Mucosa of descending colon (tissue), 3 donors: Measurements from ENCODE around the gene ACOT13. TPM values are rescaled to one million over a fixed set of nuclear protein-coding genes. Genes with fewer than 3 reads are reported as not detected.
"Not testable (repeated sequence)": the region's sequence is repeated elsewhere in the genome, so short reads cannot be mapped to it uniquely, and the experiment has no call there.

Experiments used
- ATAC-seq: fragments of 200-7000 bp; cut with Tn5 transposase; one replicate; pipeline ENCODE4 v1.9.1; 2020; ENCODE audit warnings: mild to moderate bottlenecking, moderate library complexity
- DNase-seq, 3 donors: peaks; one replicate each; pipeline ENCODE4 v3.0.0-alpha.2; 2020
- H3K36me3 ChIP-seq: fragments of 200-600 bp; one replicate; pipeline ENCODE4 v1.8.0; 2021; ENCODE audit warnings: low read depth, mild to moderate bottlenecking
- H3K4me1 ChIP-seq: fragments of 200-600 bp; one replicate; pipeline ENCODE4 v1.8.0; 2021; ENCODE audit warnings: low read depth, mild to moderate bottlenecking
- H3K4me3 ChIP-seq: fragments of 200-600 bp; one replicate; pipeline ENCODE4 v1.8.0; 2021; ENCODE audit warnings: mild to moderate bottlenecking
- H3K9me3 ChIP-seq: fragments of 200-600 bp; one replicate; pipeline ENCODE4 v1.8.0; 2021; ENCODE audit warnings: mild to moderate bottlenecking
- intact Hi-C, 2 donors: fragments of 100-400 bp; cut with DNase I in 1 of 2; cut with micrococcal nuclease in 1 of 2; formaldehyde crosslinking; loops; one replicate each; pipeline versions ENCODE4 v1.11.0 to v1.11.1; 2022; cut with DNase I, micrococcal nuclease
- total RNA-seq, 3 donors: library from RNA; stranded (reverse); fragmentation: NEBNext Ultra II Directional in 2 of 3; extraction: Animal tissue kit (Norgen Biotek cat#: 25700) in 2 of 3; gene quantifications; one replicate each; pipeline versions ENCODE4 v1.2.1 to v1.2.4, GENCODE V29; 2021 to 2023
- TF ChIP-seq, protein P1 (sequence below): fragments of 200-600 bp; IDR thresholded peaks from one replicate; pipeline ENCODE4 v1.8.0; 2022; ENCODE audit warnings: antibody characterized with exemption, mild to moderate bottlenecking
- donor health status: DM: no; HTN: no; CAD: no; lungs with moderate emphysema.
- donor health status: DM: no; HTN: no; CAD: no.
- donor health status: DM: no; HTN: yes; CAD: no.

The ACOT13 gene
- total RNA-seq, 3 donors from 2014 or later = 28.2 to 57.0 (median 35.3) TPM

DNA sequence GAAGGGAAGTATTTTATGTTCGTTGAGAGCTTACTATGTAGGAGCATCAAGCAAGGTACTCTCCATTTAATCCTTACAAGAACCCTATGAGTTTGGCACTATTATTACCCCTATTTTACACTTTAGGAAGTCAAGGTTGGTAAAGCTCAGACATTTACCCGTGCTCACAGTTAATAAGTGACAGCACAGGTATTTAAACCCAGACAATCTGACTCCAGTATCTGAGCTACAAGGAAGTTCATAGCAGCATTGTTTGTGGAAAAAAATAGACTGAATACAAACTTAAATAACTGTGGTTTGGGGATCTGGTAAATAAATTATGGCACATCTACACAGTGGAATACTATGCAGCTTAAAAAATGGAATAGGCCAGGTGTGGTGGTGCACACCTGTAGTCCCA lies 86.7 kb downstream of the ACOT13 start:
- no peak for DNase-seq
- TF ChIP-seq, protein P1, sequence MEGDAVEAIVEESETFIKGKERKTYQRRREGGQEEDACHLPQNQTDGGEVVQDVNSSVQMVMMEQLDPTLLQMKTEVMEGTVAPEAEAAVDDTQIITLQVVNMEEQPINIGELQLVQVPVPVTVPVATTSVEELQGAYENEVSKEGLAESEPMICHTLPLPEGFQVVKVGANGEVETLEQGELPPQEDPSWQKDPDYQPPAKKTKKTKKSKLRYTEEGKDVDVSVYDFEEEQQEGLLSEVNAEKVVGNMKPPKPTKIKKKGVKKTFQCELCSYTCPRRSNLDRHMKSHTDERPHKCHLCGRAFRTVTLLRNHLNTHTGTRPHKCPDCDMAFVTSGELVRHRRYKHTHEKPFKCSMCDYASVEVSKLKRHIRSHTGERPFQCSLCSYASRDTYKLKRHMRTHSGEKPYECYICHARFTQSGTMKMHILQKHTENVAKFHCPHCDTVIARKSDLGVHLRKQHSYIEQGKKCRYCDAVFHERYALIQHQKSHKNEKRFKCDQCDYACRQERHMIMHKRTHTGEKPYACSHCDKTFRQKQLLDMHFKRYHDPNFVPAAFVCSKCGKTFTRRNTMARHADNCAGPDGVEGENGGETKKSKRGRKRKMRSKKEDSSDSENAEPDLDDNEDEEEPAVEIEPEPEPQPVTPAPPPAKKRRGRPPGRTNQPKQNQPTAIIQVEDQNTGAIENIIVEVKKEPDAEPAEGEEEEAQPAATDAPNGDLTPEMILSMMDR = no peak
- no peaks in the 10 kb centered on the region for H3K36me3 ChIP-seq
- no peaks in the 10 kb centered on the region for H3K4me1 ChIP-seq
- intact Hi-C loops = no loop called here
- no peaks in the 10 kb centered on the region for H3K9me3 ChIP-seq
- no peak overlapping the region for H3K4me3 ChIP-seq
- ATAC-seq = no peak

DNA sequence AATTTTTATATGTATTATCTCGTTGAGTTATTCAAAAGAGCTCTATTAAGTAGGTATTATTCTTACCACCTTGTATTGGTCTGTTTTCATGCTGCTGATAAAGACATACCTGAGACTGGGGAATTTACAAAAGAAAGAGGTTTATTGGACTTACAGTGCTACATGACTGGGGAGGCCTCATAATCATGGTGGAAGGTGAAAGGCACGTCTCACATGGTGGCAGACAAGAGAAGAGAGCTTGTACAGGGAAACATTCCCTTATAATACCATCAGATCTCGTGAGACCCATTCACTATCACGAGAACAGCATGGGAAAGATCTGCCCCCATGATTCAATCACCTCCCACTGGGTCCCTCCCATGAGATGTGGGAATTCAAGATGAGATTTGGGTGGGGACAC lies 87.5 kb downstream of the ACOT13 start:
- intact Hi-C loops, DNase-seq, H3K36me3 ChIP-seq, H3K9me3 ChIP-seq, ATAC-seq, H3K4me3 ChIP-seq, H3K4me1 ChIP-seq: not testable (repeated sequence)

Other genes starting within 250 kb of the ACOT13 start
- gene GPLD1, start 177.5 kb upstream of the ACOT13 start, total RNA-seq = 1 to 10 TPM in 2 of 3 donors, under 1 TPM in 1; 0.36 to 5.8 (median 1.8) TPM
- gene ALDH5A1, start 172.1 kb upstream of the ACOT13 start, total RNA-seq = 10 to 100 TPM in 1 of 3 donors, 1 to 10 TPM in 2; 5.9 to 18.2 (median 8.1) TPM
- 1 to 10 TPM in 1 of 3 donors, under 1 TPM in 2; 0.48 to 1.2 (median 0.49) TPM for gene KIAA0319, start 20.9 kb upstream of the ACOT13 start, total RNA-seq
- gene TDP2, start 178 bp upstream of the ACOT13 start, total RNA-seq = 100 to 1,000 TPM; 146 to 343 (median 173) TPM
- 10 to 100 TPM; 70.3 to 85.1 (median 85.1) TPM for gene C6orf62, start 52.1 kb downstream of the ACOT13 start, total RNA-seq
- gene GMNN, start 107.9 kb downstream of the ACOT13 start, total RNA-seq = 10 to 100 TPM; 20.6 to 62.0 (median 45.8) TPM
- not detected for gene ARMH2, start 131.8 kb downstream of the ACOT13 start, total RNA-seq